ENCODE results near the gene PA2G4.
"Not testable (repeated sequence)": the region's sequence is repeated elsewhere in the genome, so short reads cannot be mapped to it uniquely, and the experiment has no call there.

Gene PA2G4

DNA sequence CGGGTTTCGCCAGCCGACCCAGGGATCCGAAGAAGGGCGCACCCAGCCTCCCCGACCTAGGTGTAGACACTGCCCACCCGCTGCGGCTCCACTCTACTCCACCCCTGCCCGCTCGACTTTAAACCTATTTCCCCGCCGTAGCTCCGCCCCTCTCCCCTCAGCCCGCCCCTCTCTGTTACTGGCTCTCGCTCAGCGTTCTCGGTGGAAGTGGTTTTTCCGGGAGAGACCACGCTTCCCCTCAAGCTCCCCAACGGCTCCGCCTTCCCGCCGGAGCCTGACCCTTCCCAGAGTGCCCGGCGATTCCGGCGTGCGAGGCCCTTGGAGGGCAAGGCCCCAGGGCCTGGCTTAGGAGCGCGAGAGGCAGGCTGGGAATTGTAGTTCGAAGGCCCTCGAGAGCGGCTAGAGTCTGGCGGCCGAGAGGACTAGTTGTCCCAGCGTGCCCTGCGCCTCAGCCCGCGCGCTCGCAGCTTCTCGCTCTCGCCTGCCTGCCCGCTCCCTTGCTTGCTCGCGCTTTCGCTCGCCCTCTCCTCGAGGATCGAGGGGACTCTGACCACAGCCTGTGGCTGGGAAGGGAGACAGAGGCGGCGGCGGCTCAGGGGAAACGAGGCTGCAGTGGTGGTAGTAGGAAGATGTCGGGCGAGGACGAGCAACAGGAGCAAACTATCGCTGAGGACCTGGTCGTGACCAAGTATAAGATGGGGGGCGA is at the start of gene PA2G4:
Gene PA2G4, plus strand, starts transcription at position 451 of the 706 bp plus-strand sequence. Its CDS starts 179 bp downstream, at position 630.
- TF ChIP-seq, protein P1, sequence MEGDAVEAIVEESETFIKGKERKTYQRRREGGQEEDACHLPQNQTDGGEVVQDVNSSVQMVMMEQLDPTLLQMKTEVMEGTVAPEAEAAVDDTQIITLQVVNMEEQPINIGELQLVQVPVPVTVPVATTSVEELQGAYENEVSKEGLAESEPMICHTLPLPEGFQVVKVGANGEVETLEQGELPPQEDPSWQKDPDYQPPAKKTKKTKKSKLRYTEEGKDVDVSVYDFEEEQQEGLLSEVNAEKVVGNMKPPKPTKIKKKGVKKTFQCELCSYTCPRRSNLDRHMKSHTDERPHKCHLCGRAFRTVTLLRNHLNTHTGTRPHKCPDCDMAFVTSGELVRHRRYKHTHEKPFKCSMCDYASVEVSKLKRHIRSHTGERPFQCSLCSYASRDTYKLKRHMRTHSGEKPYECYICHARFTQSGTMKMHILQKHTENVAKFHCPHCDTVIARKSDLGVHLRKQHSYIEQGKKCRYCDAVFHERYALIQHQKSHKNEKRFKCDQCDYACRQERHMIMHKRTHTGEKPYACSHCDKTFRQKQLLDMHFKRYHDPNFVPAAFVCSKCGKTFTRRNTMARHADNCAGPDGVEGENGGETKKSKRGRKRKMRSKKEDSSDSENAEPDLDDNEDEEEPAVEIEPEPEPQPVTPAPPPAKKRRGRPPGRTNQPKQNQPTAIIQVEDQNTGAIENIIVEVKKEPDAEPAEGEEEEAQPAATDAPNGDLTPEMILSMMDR (conservative IDR thresholded peaks at IDR 0.05): no peak
- H3K27ac ChIP-seq: peak within 1 kb of the TSS; percentile 95

GRCh38 chr12:56059964-56060363 is 44.4 kb upstream of the PA2G4 start:
- not testable (repeated sequence) for H3K27ac ChIP-seq

GRCh38 chr12:56061982-56062381 is 42.4 kb upstream of the PA2G4 start:
- TF ChIP-seq, protein P1 (conservative IDR thresholded peaks at IDR 0.05): no peak
- H3K27ac ChIP-seq: no peak overlapping the region

- no peak overlapping the region for H3K27ac ChIP-seq
- TF ChIP-seq, protein P1 (conservative IDR thresholded peaks at IDR 0.05): no peak
Measured at GRCh38 chr12:56062996-56063395, 41.4 kb upstream of the PA2G4 start.

DNA sequence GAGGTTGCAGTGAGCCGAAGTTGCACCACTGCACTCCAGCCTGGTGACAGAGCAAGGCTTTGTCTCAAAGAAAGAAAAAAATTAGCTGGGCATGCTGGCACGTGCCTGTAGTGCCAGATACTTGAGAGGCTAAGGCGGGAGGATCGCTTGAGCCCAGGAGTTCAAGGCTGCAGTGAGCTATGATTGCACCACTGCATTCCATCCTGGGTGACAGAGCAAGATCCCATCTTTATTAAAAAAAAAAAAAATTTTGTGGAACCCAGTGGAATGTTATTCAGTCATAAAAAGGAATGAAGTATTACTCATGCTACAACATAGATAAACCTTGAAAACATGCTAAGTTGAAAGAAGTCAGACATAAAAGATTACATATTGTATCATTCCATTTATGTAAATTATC is 32.7 kb upstream of the PA2G4 start:
- H3K27ac ChIP-seq: peak overlapping the region; percentile 23; the same call in 1 of the 2 replicates
- TF ChIP-seq, protein P1 (conservative IDR thresholded peaks at IDR 0.05): no peak

- TF ChIP-seq, protein P1 (conservative IDR thresholded peaks at IDR 0.05): no peak
- H3K27ac ChIP-seq: no peak overlapping the region
Measured at GRCh38 chr12:56074396-56074795, 30.0 kb upstream of the PA2G4 start.

- H3K27ac ChIP-seq: peak overlapping the region; percentile 95
Measured at GRCh38 chr12:56077966-56078365, 26.4 kb upstream of the PA2G4 start.

DNA sequence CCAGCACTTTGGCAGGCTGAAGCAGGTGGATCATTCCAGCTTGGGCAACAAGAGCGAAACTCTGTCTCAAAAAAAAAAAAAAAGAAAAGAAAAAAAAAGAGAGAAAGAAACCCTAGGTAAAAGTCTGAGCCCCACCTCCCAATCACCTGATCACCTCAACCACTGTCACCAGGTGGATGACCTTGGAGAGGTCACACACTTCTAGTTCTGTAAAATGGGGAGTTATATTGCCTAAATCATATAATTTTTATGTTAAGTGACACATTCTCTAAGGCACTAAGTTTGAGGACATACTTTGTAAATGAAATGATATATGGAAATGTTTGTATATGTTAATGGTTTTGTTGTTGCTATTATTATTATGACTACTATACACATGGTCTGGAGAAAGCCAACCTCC is 25.9 kb upstream of the PA2G4 start:
- TF ChIP-seq, protein P1 (conservative IDR thresholded peaks at IDR 0.05): no peak
- peak overlapping the region; percentile 95 for H3K27ac ChIP-seq
